K562 (cell line): ENCODE data around the gene SFN. TPM values are rescaled to one million over a fixed set of nuclear protein-coding genes. Genes with fewer than 3 reads are reported as not detected.

Experiments
- CHCHD3 ChIP-seq: fragments of 250-450 bp; sonication (Bioruptor Pico); IDR thresholded peaks from 2 replicates; pipeline ENCODE4 v2.1.2; 2022; ENCODE audit warnings: mild to moderate bottlenecking
- CHD2 ChIP-seq: IDR thresholded peaks from 2 replicates; pipeline ENCODE4 v1.6.1; 2011; ENCODE audit warnings: low read depth, low read length
- CREM ChIP-seq: IDR thresholded peaks from 2 replicates; pipeline ENCODE4 v1.6.1; 2014; ENCODE audit warnings: antibody characterized with exemption, low read depth
- ELF1 ChIP-seq: fragments of 200-800 bp; sonication (Bioruptor generic); IDR thresholded peaks from 2 replicates; pipeline ENCODE4 v1.6.1; 2016; ENCODE audit warnings: missing genetic modification characterization, missing compliant biosample characterization
- HDGF ChIP-seq: fragments of 450-650 bp; IDR thresholded peaks from 2 replicates; pipeline ENCODE4 v1.6.1; 2016
- HEY1 ChIP-seq: fragments of 250-450 bp; sonication (Bioruptor Pico); IDR thresholded peaks from 2 replicates; pipeline ENCODE4 v1.5.0; 2020; ENCODE audit warnings: mild to moderate bottlenecking, moderate library complexity, borderline replicate concordance
- KAT7 ChIP-seq: sonication (generic); formaldehyde crosslinking; IDR thresholded peaks from 2 replicates; pipeline ENCODE4 v1.8.0; 2022; ENCODE audit warnings: missing genetic modification reagents, mild to moderate bottlenecking, borderline replicate concordance
- NFE2 ChIP-seq: IDR thresholded peaks from 2 replicates; pipeline ENCODE4 v1.6.1; 2014; ENCODE audit warnings: antibody characterized with exemption, low read depth
- SMAD4 ChIP-seq: fragments of 250-450 bp; sonication (Bioruptor Pico); conservative IDR thresholded peaks from 2 replicates; pipeline ENCODE4 v1.8.0; 2021; ENCODE audit warnings: inconsistent platforms, mild to moderate bottlenecking, moderate library complexity
- STAT5A ChIP-seq: IDR thresholded peaks from 2 replicates; pipeline ENCODE4 v1.6.1; 2012; ENCODE audit warnings: low read length, inconsistent platforms, borderline replicate concordance
- TAF1 ChIP-seq: IDR thresholded peaks from 2 replicates; pipeline ENCODE4 v1.6.1; 2011; ENCODE audit warnings: mild to moderate bottlenecking, low read length, moderate library complexity; ENCODE audit not compliant: insufficient read depth, control insufficient read depth, severe bottlenecking; ENCODE audit errors: extremely low read depth
- TSC22D4 ChIP-seq: fragments of 450-650 bp; IDR thresholded peaks from 2 replicates; pipeline ENCODE4 v1.6.1; 2016; ENCODE audit warnings: missing genetic modification characterization, missing biosample characterization, control low read depth
- XRCC4 ChIP-seq: IDR thresholded peaks from one replicate; pipeline ENCODE4 v1.6.1; 2011; ENCODE audit not compliant: insufficient read depth, insufficient read length; ENCODE audit errors: extremely low read depth
- ZNF146 ChIP-seq: IDR thresholded peaks from one replicate; pipeline ENCODE4 v1.6.1; 2018; ENCODE audit warnings: missing compliant biosample characterization; ENCODE audit not compliant: unreplicated experiment
- ZNF217 ChIP-seq: sonication (generic); formaldehyde crosslinking; IDR thresholded peaks from 2 replicates; pipeline ENCODE4 v1.8.0; 2022; ENCODE audit warnings: mild to moderate bottlenecking, missing genetic modification reagents
- ZNF717 ChIP-seq: fragments of 250-450 bp; sonication (Bioruptor Pico); IDR thresholded peaks from 2 replicates; pipeline ENCODE4 v1.5.0; 2021
- polyA plus RNA-seq, 8 experiments: library from polyadenylated mRNA; depleted of rRNA in 4 of 8; stranded (reverse) in 5 of 8; unstranded in 3 of 8; fragments of >200 nt; fragmentation: Nextera tagmentation in 2 of 8; fragmentation: Illumina TruSeq in 1 of 8; extraction: Ambion mirVana in 2 of 8; extraction: Trizol in 1 of 8; gene quantifications; 2 replicates each; pipeline versions ENCODE4 v1.2.1 to v1.2.3, GENCODE V29; 2011 to 2014; ENCODE audit warnings: inconsistent platforms in 1 of 8, missing spikeins in 1 of 8
- total RNA-seq, 7 experiments: library from RNA; depleted of rRNA in 6 of 7; stranded (reverse); fragments of >200 nt in 6 of 7; fragmentation: Illumina TruSeq in 2 of 7; extraction: Trizol in 2 of 7; gene quantifications; 2 replicates each; pipeline versions ENCODE4 v1.2.1 to v1.2.3, GENCODE V29; 2011 to 2021; ENCODE audit warnings: low replicate concordance in 1 of 7
- TF ChIP-seq, protein P1 (sequence below): fragments of 200-800 bp; sonication (Bioruptor generic); IDR thresholded peaks from 2 replicates; pipeline ENCODE4 v1.6.1; 2017; ENCODE audit warnings: missing genetic modification characterization, missing compliant biosample characterization
- TF ChIP-seq, protein P2 (sequence below): sonication (generic); formaldehyde crosslinking; IDR thresholded peaks from 2 replicates; pipeline ENCODE4 v1.8.0; 2022; ENCODE audit warnings: mild to moderate bottlenecking, missing genetic modification reagents, borderline replicate concordance
- TF ChIP-seq, protein P3 (sequence below): fragments of 450-650 bp; IDR thresholded peaks from 2 replicates; pipeline ENCODE4 v1.6.1; 2016; ENCODE audit warnings: missing biosample characterization, missing genetic modification characterization
- TF ChIP-seq, protein P4 (sequence below): sonication (generic); formaldehyde crosslinking; IDR thresholded peaks from 2 replicates; pipeline ENCODE4 v1.8.0; 2022; ENCODE audit warnings: missing genetic modification reagents, mild to moderate bottlenecking, moderate library complexity, borderline replicate concordance
- TF ChIP-seq, protein P5 (sequence below): fragments of 250-450 bp; sonication (Bioruptor Pico); IDR thresholded peaks from 2 replicates; pipeline ENCODE4 v1.4.0; 2020; ENCODE audit warnings: mild to moderate bottlenecking, moderate library complexity

SFN gene
- total and polyA plus RNA-seq, 9 of the 15 experiments (the other 6 are each of a cell fraction or from before 2014, with no cell fraction given): 0.10 to 3.8 (median 2.0) TPM

- peak; percentile 99 for TF ChIP-seq TAF1
- peak; percentile 45; the same call in 1 of the 2 replicates for TF ChIP-seq NFE2
- TF ChIP-seq, protein P1, sequence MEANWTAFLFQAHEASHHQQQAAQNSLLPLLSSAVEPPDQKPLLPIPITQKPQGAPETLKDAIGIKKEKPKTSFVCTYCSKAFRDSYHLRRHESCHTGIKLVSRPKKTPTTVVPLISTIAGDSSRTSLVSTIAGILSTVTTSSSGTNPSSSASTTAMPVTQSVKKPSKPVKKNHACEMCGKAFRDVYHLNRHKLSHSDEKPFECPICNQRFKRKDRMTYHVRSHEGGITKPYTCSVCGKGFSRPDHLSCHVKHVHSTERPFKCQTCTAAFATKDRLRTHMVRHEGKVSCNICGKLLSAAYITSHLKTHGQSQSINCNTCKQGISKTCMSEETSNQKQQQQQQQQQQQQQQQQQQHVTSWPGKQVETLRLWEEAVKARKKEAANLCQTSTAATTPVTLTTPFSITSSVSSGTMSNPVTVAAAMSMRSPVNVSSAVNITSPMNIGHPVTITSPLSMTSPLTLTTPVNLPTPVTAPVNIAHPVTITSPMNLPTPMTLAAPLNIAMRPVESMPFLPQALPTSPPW (CRISPR knock-in tag): peak; percentile 27; the same call in 1 of the 2 replicates
- TF ChIP-seq KAT7 (CRISPR knock-in tag): no peak; the same call in 1 of the 2 replicates
- TF ChIP-seq, protein P2, sequence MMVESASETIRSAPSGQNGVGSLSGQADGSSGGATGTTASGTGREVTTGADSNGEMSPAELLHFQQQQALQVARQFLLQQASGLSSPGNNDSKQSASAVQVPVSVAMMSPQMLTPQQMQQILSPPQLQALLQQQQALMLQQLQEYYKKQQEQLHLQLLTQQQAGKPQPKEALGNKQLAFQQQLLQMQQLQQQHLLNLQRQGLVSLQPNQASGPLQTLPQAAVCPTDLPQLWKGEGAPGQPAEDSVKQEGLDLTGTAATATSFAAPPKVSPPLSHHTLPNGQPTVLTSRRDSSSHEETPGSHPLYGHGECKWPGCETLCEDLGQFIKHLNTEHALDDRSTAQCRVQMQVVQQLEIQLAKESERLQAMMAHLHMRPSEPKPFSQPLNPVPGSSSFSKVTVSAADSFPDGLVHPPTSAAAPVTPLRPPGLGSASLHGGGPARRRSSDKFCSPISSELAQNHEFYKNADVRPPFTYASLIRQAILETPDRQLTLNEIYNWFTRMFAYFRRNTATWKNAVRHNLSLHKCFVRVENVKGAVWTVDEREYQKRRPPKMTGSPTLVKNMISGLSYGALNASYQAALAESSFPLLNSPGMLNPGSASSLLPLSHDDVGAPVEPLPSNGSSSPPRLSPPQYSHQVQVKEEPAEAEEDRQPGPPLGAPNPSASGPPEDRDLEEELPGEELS (CRISPR knock-in tag): no peak
- TF ChIP-seq HDGF: no peak
- no peak; the same call in 1 of the 2 replicates for TF ChIP-seq STAT5A
- no peak for TF ChIP-seq ZNF146 (CRISPR knock-in tag)
- TF ChIP-seq, protein P3, sequence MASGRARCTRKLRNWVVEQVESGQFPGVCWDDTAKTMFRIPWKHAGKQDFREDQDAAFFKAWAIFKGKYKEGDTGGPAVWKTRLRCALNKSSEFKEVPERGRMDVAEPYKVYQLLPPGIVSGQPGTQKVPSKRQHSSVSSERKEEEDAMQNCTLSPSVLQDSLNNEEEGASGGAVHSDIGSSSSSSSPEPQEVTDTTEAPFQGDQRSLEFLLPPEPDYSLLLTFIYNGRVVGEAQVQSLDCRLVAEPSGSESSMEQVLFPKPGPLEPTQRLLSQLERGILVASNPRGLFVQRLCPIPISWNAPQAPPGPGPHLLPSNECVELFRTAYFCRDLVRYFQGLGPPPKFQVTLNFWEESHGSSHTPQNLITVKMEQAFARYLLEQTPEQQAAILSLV (tag): no peak
- no peak for TF ChIP-seq ZNF717 (CRISPR knock-in tag)
- no peak for TF ChIP-seq CHCHD3 (CRISPR knock-in tag)
- TF ChIP-seq ELF1 (tag): no peak
- peak; percentile 69 for TF ChIP-seq CREM
- no peak for TF ChIP-seq TSC22D4 (tag)
- no peak for TF ChIP-seq ZNF217 (CRISPR knock-in tag)
- peak; percentile 99 for TF ChIP-seq CHD2
- no peak for TF ChIP-seq XRCC4
- TF ChIP-seq, protein P4, sequence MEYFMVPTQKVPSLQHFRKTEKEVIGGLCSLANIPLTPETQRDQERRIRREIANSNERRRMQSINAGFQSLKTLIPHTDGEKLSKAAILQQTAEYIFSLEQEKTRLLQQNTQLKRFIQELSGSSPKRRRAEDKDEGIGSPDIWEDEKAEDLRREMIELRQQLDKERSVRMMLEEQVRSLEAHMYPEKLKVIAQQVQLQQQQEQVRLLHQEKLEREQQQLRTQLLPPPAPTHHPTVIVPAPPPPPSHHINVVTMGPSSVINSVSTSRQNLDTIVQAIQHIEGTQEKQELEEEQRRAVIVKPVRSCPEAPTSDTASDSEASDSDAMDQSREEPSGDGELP (CRISPR knock-in tag): peak; percentile 72; the same call in 1 of the 2 replicates
- TF ChIP-seq, protein P5, sequence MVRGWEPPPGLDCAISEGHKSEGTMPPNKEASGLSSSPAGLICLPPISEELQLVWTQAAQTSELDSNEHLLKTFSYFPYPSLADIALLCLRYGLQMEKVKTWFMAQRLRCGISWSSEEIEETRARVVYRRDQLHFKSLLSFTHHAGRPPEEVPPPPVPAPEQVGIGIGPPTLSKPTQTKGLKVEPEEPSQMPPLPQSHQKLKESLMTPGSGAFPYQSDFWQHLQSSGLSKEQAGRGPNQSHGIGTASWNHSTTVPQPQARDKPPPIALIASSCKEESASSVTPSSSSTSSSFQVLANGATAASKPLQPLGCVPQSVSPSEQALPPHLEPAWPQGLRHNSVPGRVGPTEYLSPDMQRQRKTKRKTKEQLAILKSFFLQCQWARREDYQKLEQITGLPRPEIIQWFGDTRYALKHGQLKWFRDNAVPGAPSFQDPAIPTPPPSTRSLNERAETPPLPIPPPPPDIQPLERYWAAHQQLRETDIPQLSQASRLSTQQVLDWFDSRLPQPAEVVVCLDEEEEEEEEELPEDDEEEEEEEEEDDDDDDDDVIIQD (CRISPR knock-in tag): no peak
- no peak for TF ChIP-seq HEY1 (CRISPR knock-in tag)
- no peak; the same call in 1 of the 2 replicates for TF ChIP-seq SMAD4
These were observed 37.3 kb downstream of the SFN start, which contains the start of gene GPATCH3 (continued) for GRCh38 chr1:26900001-26900814.
